ENCODE results near the gene CACTIN. TPM values are rescaled to one million over a fixed set of nuclear protein-coding genes. Genes with fewer than 3 reads are reported as not detected.

Gene CACTIN
- polyA plus RNA-seq, 1 experiment = 9.3 TPM

DNA sequence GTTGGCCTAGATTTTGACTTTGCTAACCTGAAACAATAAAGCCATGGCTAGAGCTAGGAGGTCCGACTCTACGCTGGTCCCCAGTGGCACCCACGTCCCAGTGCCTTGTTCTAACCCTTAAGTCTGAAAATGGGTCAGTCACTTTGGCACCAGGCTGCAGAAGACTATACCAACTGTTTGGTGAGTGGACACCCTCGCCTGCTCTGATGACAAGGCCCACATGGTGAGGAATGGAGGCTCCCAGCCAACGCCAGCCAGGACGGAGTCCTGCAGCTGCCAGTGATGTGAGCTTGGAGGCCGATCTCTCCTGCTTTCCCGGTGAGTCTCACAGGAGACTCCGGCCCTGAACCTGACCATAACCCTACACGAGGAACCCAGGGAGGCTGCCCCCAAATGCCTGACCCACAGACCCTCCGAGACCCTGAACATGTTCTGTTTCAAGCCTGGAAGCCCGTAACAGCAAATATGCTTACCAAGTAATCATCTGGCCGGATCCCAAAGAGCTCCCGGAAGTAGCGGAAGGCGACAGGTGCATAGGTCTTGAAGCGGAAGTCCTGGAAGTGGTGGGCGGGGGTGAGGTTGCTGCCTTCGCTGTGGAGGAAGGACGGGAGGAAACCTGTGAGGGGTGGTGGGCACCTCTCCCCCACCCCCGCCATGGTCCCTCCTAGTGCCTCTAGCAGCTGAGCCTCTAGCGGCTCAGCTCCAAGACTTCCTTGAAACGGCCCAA, 34.1 kb upstream of the CACTIN start:
- H3K27ac ChIP-seq (ENCODE audit: low read depth, low read length) = no peak overlapping the region
- ChIA-PET CTCF (interaction anchor here (0.8 to 1.5 kb wide), 2 partner anchors 30 to 58 kb away, joined by 3 to 4 read pairs; no protein-coding TSS in a partner anchor), POLR2A (no interaction called here)
- H3K4me3 ChIP-seq (ENCODE audit: low read depth, low read length) = no peak overlapping the region
- no peak for DNase-seq (ENCODE audit: low read depth, low spot score)
- H3K27me3 ChIP-seq (ENCODE audit: control insufficient read depth, insufficient read depth, low read length) = no peaks in the 10 kb centered on the region
- peaks cover 23% of the 10 kb centered on the region for H3K9me3 ChIP-seq (ENCODE audit: control insufficient read depth, insufficient read depth, low read length)
- TF ChIP-seq, protein P1, sequence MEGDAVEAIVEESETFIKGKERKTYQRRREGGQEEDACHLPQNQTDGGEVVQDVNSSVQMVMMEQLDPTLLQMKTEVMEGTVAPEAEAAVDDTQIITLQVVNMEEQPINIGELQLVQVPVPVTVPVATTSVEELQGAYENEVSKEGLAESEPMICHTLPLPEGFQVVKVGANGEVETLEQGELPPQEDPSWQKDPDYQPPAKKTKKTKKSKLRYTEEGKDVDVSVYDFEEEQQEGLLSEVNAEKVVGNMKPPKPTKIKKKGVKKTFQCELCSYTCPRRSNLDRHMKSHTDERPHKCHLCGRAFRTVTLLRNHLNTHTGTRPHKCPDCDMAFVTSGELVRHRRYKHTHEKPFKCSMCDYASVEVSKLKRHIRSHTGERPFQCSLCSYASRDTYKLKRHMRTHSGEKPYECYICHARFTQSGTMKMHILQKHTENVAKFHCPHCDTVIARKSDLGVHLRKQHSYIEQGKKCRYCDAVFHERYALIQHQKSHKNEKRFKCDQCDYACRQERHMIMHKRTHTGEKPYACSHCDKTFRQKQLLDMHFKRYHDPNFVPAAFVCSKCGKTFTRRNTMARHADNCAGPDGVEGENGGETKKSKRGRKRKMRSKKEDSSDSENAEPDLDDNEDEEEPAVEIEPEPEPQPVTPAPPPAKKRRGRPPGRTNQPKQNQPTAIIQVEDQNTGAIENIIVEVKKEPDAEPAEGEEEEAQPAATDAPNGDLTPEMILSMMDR (IDR thresholded peaks at IDR 0.05; ENCODE audit: low read depth, low read length) = no peak

DNA sequence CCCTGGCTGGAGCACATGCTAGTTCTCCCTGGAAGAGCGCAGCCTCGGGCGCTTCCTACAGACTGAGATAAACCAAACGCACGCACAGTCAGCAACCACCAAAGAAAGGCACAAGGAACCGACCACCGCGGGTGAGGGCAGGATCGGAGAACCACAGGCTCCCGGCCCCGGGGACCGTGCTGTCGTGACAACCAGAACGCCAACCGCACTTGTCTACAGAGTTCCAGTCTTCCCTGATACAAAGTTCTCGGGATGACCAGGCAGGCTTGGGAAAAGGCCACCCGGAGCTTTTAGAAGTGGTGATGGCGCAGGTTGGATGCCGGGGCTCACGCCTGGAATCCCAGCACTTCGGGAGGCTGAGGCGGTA, 33.1 kb upstream of the CACTIN start:
- TF ChIP-seq, protein P1 (IDR thresholded peaks at IDR 0.05; ENCODE audit: low read depth, low read length) = no peak
- no peaks in the 10 kb centered on the region for H3K27me3 ChIP-seq (ENCODE audit: control insufficient read depth, insufficient read depth, low read length)
- peaks cover 23% of the 10 kb centered on the region for H3K9me3 ChIP-seq (ENCODE audit: control insufficient read depth, insufficient read depth, low read length)
- POLR2A ChIA-PET = interaction anchor here (0.6 to 0.7 kb wide), 2 partner anchors 12 to 328 kb away, joined by 3 to 5 read pairs; no protein-coding TSS in a partner anchor
- DNase-seq (ENCODE audit: low read depth, low spot score) = no peak
- H3K4me3 ChIP-seq (ENCODE audit: low read depth, low read length) = no peak overlapping the region
- CTCF ChIA-PET = interaction anchor here (1.5 kb wide), 1 partner anchor 59 kb away, joined by 3 read pairs; no protein-coding TSS in a partner anchor
- H3K27ac ChIP-seq (ENCODE audit: low read depth, low read length) = no peak overlapping the region

DNA sequence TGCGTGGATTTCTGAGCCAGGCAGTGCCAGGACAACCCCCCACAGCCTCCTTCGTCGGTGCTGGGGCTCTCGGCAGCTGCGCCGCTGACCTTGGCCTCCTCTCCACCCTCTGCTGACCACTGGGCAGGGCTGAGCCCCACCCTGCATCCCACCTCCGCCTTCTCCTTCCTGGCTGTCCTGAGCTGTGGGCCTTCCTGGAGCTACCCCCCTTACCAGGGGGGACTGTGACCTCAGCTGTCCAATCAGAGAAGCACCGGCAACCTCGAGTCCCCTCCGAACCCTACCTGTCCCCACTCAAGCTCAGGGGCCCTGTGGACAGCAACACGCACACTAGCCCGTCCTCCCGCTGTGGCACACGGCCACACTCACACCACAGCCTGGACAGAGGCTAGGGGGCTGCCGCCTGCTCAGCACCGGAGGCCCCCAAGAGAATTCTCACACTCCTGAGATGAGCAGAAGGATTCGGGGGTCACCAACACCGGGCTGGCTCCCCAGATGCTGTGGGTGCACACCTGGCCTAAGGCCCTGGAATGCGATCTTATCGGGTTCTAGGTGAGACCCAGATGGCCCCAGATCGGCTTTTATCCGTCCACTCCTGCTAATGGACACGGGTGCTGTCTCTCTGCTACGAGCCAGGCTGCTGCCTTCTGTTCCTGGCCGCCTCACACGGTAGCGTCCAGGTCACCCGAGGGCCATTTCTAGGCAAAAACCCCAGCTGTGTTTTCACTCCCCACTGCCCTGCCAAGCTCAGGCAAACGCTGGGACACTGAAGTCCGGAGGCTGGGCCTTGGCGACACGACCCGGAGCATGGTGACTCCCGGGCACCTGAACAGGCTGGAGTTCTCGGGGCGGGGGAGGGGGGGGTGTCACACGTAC, 32.5 kb upstream of the CACTIN start:
- no peak overlapping the region for H3K27ac ChIP-seq (ENCODE audit: low read depth, low read length)
- CTCF ChIA-PET = interaction anchor here (1.5 kb wide), 1 partner anchor 59 kb away, joined by 3 read pairs; no protein-coding TSS in a partner anchor

DNA sequence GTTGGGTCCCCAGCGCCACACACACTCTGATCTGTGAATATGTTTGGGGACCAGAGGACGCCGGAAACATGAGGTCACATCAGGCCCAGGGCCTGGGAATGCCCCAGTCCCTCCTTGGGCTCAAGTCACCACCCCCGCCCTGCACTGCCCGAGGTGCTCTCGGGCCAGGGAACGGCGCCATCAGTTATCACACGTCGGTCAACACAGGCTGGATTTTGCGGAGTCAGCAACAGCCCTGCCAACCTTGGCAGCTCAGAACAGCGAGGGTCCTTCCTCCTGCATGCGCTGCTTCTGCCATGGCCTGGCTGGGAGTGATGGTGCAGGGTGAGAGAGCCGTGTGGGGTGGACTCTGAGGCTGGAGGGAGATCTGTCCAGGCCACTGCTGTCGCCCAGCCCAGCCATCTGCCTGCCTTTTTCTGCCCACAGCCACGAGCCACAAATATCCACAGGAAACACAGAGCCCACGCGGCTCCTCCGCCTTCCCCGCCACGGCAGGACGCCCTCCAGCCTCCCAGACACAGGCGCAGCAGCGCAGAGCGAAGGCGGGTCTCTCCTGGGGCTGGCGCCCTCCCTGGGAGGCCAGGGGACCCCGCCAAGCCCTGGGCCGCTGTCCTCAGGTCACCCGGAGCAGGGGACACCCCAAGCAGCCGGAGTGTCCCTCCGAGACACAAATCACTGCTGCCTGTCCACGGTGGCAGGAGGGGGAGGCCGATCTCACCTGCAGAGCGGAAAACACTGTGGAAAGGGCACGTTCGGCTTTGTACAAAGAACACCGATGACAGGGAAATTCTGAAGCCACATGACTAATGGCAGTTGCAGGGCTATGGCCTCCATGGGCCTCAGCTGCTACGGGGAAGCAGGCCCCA, 31.6 kb upstream of the CACTIN start:
- TF ChIP-seq, protein P1 (IDR thresholded peaks at IDR 0.05; ENCODE audit: low read depth, low read length) = no peak
- no peak for DNase-seq (ENCODE audit: low read depth, low spot score)
- H3K9me3 ChIP-seq (ENCODE audit: control insufficient read depth, insufficient read depth, low read length) = peaks cover 23% of the 10 kb centered on the region
- H3K27me3 ChIP-seq (ENCODE audit: control insufficient read depth, insufficient read depth, low read length) = no peaks in the 10 kb centered on the region
- POLR2A ChIA-PET = interaction anchor here (1.0 kb wide), 1 partner anchor 131 kb away, joined by 3 read pairs; no protein-coding TSS in a partner anchor
- CTCF ChIA-PET = no interaction called here
- no peak overlapping the region for H3K4me3 ChIP-seq (ENCODE audit: low read depth, low read length)
- H3K27ac ChIP-seq (ENCODE audit: low read depth, low read length) = peak overlapping the region; percentile 31

More for the DNA sequence above, 32.5 kb upstream of the CACTIN start:
- TF ChIP-seq, protein P1 (IDR thresholded peaks at IDR 0.05; ENCODE audit: low read depth, low read length) = no peak
- POLR2A ChIA-PET = interaction anchor here (0.6 to 1.0 kb wide), 2 partner anchors 132 to 328 kb away, joined by 3 read pairs; no protein-coding TSS in a partner anchor
- no peaks in the 10 kb centered on the region for H3K27me3 ChIP-seq (ENCODE audit: control insufficient read depth, insufficient read depth, low read length)
- no peak overlapping the region for H3K4me3 ChIP-seq (ENCODE audit: low read depth, low read length)
- DNase-seq (ENCODE audit: low read depth, low spot score) = no peak
- H3K9me3 ChIP-seq (ENCODE audit: control insufficient read depth, insufficient read depth, low read length) = peaks cover 23% of the 10 kb centered on the region

Data from AG04450 (cell line).